ENCODE measurements around the gene COL19A1.
"Not testable (repeated sequence)": the region's sequence is repeated elsewhere in the genome, so short reads cannot be mapped to it uniquely, and the experiment has no call there.

The COL19A1 gene

DNA sequence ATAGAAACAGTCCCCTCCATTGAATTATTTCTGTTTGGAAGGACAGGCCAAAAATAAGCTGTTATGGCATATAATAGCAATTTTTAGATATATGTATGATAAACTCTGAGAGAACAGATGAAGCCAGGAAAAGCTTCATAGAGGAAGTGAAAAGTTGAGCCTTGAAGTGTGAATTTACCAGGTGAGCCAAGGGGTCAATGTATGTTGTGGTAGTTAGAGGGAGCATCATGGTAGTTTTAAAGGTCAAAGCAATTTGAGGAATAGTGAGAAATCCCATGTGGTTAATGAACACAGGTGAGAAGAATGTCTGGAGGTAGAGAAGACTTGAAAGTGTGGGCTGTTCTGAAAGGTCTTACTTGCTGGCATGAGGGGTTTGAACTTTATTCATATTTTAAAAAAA, 47.0 kb downstream of the COL19A1 start:
- no peak for DNase-seq

DNA sequence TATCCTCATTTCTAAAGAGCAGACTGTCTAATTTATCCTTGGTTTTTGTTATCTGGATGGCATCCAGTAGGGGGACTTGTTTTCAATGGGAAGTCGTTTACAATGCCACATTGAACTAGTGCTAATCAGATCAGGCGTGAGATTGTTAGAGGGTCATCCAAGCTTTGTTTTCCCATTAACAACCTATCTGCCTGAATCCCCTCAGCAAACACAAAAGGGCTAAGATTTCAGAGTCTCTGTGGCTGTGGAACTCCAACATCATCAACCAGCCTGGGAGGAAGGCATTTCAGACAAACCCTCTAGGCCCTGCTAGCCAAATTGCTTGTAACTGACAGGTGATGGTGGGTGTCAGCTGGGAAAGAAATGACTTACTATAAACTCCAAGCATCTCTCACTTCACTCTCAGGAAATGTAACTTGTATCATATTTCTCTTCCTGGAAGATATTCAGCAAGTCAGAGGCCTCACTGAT, 47.7 kb downstream of the COL19A1 start:
- no peak for DNase-seq

DNA sequence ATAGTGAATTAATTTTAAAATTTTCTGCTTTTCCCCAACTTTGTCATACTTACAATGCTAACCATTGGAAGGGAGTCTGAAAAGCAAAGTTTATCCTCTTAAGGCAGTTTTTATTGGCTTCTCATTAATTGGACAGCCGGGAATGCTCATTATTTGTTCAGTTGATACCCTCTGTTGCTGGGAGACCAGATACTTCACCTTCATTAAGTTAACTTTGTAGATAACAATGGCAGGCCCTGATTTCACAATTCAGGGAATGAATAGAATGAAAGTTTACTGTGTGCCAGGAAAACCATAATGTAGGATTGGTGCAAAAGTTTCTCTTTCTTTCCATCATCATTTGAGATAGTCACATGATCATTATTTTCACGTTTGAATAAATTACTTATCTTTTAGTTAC, 49.0 kb downstream of the COL19A1 start:
- no peak for DNase-seq

DNA sequence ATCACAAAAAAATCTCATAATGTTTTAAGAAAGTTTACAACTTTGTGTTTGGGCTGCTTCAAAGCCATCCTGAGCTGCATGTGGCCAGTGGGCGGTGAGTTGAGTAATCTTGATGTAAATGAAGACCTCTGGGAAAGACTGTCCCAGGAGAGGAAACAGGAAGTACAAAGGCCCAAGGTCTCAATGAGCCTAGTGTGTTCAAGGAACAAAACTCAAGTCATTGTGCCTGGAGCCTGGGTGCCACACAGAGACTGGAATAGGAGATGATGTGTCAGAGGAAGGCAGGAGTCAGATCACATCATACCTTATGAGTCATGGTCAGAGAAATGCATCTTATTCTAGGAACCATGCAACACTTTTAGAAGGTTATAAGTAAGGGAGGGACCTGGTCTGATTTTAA, 51.5 kb downstream of the COL19A1 start:
- no peak for DNase-seq

DNA sequence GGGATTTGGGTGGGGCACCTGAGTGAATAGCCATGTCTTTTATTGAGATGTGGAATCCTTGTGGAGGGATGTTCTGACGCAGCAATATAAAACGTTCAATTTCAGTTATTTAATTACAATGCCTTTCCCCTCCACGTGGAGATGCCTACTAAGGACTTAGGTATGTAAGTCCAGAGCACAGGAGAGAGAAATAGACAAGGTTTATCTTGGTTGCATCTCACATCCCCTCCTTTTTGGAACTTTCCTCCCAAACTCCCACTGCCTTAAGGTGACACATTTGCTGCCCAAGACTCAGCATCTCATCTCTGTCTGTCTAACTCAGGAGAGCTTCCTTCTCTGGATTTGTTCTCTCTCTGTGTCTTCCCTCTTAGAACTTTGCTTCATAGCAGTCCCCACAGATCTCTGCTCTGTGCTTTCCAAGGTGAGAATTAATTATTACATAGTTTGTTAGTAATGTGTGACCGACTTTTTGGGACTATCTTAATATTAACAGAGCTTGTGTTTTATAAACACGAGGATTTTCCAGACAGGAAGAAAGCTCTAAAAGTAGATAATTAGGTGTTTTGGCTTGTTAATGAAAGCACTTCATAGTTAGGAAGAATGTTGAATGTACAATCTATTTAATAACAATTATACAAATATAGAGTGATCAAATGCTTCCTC, 52.6 kb downstream of the COL19A1 start:
- no peak for DNase-seq

DNA sequence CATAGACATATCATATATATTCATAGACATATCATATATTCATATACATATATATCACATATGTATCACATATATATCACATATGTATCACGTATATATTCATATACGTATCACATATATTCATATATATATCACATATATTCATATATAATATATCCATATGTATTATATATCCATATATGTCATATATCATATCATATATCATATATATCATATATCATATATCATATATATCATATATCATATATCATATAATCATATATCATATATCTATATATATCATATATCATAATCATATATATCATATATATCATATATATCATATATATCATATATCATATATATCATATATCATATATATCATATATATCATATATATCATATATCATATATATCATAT, 54.7 kb downstream of the COL19A1 start:
- not testable (repeated sequence) for DNase-seq

DNA sequence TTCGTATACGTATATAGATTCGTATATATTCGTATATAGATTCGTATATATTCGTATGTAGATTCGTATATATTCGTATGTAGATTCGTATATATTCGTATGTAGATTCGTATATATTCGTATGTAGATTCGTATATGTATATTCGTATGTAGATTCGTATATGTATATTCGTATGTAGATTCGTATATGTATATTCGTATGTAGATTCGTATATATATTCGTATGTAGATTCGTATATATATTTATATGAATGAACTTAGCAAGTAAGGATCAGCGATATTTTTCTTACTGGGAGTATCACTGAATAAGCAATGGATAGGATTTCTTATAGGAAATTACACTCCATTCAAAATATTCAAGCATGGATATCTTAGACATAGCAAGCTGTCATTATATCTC, 55.3 kb downstream of the COL19A1 start:
- DNase-seq = not testable (repeated sequence)

DNA sequence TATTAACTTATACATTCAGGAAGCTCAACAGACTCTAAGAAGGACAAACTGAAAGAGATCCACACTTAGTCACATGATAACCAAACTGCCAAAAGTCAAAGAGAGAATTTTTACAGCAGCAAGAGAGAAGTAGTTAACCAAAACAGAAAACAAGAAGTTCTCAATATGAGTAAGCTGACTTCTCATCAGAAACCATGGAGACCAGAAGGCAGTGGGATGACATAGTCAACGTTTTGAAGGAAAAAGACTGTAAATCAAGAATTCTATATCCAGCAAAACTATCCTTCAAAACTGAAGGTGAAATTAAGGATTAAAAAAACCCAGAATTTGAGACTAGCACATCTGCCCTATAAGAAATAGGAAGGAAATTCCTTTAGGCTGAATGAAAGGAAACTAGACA, 60.4 kb downstream of the COL19A1 start:
- no peak for DNase-seq

DNA sequence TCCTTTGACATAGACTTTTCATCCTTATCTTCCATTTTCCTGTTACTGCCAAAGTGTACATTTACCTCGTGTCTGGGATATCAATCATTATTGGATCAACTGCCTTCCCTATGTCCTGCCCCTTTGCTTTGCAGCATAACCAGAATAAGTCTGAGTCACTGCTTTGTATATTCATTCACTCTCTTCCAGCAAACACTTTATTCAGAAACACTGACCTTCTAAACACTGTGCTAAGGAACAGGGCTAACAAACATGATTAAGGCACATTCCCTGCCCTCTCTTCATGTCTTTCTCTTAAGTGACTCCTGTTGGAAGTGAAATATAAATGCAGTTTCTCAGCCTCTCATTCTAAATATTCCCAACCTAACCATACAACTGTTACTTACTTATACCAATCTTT, 66.9 kb downstream of the COL19A1 start:
- DNase-seq = no peak

DNA sequence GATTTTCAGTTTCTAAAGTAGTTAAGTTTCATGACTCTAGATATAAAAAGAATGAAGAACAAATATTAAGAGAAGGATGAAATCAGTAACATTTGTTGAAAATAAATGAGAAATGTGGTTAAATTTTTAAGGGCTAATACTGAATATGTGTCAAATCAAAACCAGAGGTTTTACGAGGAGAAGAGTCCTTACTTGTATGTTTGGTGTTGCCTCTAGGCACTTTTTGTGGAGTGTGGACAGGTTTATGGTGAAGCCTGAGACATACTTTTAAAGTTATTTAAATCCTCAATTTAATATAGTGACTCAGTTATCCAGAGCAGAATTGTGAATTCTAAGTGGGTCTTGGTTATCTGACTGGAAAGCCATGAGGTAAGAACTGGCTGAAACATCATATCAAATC, 68.7 kb downstream of the COL19A1 start:
- no peak for DNase-seq

DNA sequence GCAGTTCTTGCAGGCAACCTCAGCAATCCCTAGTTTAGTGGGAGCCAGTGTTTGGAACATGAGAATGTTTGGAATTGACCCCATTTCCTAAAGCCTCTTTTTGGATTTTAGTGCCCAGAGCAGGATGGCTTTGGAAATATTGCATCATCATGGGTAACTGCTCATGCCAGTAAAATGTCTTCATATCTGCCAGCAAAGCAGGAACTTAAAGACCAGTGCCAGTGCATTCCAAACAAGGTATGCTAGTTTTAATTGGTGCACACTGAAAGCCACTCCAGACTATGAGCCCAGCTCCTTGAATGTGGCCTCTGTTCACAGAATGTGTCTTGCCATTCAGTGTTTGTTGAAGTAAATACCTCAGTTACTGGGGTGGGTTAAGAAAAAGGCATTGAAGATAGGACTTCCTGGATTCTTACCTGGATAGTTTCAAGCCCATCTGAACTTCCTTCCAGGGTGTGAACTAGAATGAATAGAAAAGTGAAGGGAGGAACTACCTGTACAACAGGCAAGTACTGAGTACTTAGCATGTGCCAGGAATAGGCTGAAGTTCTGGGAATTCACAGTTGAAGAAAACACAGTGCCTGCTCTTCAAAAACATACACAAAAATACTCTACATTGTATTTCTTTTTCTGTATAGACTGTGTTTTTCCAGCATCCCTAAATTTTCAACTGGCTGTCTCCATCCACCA, 70.5 kb downstream of the COL19A1 start:
- DNase-seq = no peak

DNA sequence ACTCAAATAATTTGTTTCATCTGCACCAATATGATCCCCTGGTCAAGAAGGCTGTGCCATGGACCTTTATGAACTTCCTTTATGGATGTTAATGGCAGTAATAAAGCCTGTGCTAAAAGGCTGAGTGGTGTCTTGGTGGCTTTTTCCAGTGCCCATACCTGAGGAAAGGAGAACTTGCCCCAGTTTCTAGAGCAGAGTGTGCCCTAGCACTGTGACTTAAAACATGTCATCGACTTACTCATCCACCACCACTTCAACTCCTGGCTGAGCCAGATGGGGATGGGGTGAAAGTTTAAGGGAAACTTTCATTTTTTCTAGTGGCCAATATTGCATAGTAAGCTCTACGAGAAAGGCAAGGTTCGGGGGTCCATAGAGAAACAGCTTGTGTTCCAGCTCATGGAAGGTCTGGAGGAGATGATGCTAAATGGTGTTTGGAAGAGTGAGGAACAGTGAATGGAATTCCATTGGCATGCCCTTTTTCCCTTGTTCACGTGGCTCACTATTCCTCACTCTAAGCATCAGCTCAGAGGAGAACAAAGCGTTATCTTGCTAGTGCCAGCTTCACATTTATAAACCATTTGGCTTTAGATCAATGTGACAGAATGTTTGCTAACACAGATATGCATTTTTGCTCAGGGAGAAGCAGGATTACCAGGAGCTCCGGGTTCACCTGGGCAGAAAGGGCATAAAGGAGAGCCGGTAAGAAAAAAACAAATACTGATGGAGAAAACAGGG, 71.2 kb downstream of the COL19A1 start:
- DNase-seq = no peak

DNA sequence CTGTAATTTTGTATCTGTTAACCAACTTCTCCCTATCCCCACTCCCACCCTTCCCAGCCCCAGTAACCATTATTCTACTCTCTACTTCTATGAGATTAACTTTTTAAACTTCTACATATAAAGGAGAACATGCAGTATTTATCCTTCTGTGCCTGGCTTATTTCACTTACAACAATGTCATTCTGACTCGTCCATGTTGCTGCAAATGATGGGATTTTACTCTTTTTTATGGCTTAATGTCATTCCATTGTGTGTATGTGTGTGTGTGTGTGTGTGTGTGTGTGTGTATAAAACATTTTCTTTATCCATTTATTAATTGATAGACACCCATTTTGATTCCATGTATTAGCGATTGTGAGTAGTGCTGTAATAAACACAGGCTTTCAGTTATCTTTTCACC, 76.1 kb downstream of the COL19A1 start:
- DNase-seq = no peak

DNA sequence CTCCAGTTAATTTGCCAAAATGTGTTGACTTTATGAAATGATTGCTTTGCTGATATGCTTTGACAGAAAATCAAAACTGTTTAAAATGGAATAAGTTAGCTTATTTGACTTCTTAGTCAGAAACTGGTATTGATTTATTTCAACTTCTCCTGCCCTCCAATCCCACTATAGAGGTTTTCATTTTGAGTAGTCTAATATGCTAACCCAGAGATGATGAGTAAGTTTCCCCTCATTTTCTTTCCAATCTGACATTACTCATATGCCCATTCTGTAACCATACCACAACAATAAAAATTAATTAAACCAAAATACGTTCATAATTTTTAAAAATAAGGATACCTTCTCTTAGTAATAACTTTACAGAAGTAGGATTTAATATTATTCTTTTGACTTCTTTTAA, 78.8 kb downstream of the COL19A1 start:
- DNase-seq = no peak

DNA sequence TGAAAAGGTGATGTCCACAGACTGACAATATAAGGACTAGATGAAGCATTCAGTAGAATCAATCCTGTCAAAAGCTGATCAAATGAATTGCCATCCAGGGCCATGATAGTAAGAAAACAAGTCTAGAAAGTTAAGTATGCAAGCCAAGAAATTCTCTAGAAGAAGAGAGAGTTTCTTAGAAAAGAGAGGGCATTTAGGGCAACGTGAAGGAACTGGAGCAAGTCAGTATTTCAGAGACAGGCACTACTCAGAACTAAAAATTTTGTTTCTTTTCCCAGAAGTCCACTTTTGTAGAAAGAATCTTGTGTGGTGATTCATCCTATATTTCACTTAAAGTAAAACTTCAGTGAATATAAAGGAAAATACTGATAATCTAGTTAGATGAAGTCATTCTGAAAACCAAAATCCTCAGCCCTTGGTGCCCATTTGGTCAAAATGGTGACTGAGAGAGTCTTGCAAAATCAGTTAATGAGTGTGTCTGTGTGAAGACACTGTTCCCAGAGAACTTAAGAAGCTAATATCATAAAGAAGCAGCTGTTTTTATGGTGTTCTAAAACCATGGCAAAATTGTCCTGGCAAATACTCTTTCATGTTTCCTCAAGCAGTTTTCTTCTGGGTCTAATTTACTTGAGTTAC, 82.2 kb downstream of the COL19A1 start:
- no peak for DNase-seq

DNA sequence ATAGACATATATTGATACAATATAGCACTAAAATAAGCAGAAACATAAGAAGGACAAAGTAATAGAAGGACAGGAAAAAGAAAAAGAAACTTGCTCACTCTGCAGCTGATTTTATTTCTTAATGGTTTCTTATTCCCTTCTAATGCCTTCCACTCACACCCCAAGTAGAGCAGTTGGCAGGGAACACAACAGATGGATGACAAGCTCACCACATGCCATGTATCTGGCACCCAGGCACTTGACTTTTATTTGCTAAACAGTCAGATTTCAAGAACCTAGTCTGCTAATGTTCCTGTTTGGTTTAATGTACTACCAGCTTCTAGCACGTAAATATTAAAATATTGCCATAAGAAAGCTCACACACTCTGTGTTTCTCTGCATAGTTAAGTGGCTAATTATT, 87.1 kb downstream of the COL19A1 start:
- peak; percentile 5 for DNase-seq

DNA sequence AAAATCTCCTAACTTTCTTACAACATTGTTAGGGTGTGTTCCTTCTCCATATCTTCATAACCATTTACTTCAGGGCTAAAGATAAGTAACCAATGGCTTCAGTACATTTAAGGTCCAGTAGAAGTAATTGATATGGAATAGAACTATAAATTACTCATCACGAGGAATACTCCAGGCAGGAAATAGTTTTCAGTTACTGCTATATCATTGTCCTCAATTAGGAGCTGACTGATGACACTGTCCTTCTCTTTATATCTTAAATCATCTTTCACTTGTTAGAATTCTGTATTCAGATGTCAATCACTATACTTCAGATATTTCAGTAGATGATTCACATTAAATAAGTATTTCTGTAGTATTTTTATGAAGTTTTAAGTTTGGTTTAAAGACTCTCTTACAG, 88.4 kb downstream of the COL19A1 start:
- DNase-seq = no peak

DNA sequence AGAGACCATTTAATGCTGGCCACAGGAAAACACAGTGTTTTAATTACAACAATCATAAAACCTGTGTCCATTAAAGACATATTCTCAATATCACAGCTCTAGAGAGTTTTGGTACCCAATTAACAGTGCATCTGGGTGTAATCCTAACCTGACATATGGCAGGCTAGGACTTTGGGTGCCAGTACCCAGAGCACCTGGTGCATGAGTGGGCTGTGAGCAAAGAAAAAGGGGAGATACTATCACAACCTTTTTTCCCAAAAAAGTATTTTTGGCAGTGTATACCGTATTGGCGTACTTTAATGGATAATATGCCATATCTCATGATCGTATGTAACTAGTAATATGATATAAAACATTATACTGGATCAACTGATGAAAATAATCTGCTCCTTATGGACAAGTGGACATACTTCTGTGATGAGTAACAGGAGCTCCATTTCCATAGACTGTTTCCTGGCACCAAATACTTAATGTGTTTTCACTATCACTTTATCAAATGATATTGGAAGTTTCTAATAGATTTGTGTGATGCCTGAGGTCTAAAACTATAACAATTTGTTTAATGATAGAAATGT, 91.7 kb downstream of the COL19A1 start:
- DNase-seq = no peak

DNA sequence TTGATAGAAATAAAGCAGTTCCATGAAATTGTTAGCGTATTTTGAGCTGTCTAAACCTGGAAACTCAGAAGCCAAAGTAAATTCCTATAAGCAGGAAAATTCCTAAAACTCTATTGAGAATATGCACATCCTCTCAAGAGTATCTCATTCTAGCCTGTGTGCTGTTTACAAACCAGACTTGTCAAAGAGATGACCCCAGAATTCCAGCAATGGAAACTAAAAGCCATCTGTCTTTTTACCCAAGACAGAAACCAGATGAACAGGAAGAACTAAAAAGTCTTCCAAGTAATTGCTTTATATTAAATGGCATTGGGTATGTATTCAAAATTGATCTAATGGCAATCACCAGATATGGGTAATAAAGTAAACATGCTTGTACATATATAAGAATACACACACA, 92.6 kb downstream of the COL19A1 start:
- DNase-seq = no peak

DNA sequence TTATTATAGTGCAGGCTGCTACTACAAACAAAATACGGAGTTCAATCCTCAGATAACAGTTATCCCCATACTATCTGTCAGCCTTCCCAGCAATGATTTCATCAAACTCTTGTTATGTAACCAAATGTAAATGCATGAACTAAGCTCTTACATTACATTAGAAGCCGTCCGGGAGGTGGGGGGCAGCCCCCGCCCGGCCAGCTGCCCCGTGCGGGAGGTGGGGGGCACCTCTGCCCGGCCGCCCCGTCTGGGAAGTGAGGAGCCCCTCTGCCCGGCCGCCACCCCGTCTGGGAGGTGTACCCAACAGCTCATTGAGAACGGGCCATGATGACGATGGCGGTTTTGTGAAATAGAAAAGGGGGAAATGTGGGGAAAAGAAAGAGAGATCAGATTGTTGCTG, 99.6 kb downstream of the COL19A1 start:
- DNase-seq = not testable (repeated sequence)

DNA sequence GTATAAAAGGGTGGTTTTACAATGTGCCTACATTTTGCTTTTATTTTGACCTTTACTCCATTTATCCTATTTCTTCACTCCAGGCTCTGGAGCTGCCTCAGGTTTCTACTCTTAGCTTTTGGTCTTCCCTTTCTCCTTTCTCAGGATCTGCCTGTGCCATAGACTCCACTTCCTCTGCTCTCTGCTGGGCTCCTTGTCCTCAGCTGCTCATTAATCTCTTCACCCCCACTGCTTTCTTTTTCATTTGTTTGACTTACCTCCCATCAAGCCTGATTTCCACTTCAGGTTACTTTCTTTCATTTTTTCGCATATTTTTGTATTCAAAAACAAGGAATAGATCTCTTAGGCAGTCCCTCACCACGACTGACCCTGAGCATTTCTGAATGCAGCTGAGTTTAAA, 106.8 kb downstream of the COL19A1 start:
- no peak for DNase-seq

DNA sequence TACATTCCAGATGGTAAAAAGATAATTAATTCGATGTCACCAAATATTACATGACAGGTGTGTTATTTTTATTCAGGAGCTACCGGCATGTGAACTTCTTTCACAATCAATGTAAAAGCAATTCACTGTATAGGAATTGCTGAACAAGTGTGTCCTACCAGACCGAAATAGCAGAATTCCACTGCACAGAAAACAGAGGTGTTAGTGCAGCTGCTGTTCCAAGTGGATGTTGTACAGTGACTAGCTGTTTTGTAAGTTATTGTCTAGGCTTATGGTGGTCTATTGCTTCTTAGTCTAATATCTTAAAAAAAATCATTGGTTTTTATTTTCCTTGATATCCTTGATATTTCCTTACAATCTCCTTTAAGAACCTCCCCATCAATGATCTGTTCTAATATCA, 107.4 kb downstream of the COL19A1 start:
- DNase-seq = no peak

DNA sequence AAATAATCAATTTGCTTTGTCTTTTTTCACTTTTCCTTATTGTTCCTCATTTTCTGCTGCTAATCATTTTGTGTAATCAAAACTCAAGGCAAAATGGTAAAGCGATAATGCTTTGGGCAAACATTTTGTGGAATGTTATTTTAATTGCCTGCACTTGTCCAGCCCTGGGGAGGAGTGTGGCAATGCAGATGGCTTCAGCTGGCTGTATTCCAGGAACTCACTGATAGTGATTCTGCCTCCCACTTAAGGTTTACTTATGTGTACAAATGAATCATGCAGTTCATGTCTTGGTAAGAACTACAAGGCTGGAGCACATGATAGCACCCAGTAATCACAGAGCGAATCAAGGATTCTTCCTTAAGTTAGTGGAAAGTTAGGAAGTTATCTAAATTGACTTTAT, 107.8 kb downstream of the COL19A1 start:
- DNase-seq = no peak
